GM18873 (cell line): ENCODE measurements around the gene TMEM184B.

Experiments used
- ATAC-seq: cut with Tn5 transposase; IDR thresholded peaks from one replicate; pipeline ENCODE4 v1.9.1; 2021; ENCODE audit warnings: mild to moderate bottlenecking, moderate library complexity, moderate number of reproducible peaks; ENCODE audit not compliant: unreplicated experiment, low FRiP score

TMEM184B gene

GRCh38 chr22:38308791-38309498 is 36.1 kb upstream of the TMEM184B start:
- ATAC-seq = no peak

- ATAC-seq = peak; percentile 51
These were observed 33.0 kb upstream of the TMEM184B start for GRCh38 chr22:38305471-38306448.

- no peak for ATAC-seq
These were observed 31.7 kb upstream of the TMEM184B start for GRCh38 chr22:38304526-38304925.

- no peak for ATAC-seq
These were observed 31.2 kb upstream of the TMEM184B start for GRCh38 chr22:38303974-38304373.

GRCh38 chr22:38302906-38303305 is 30.1 kb upstream of the TMEM184B start:
- ATAC-seq = no peak

GRCh38 chr22:38300946-38301345 is 28.1 kb upstream of the TMEM184B start:
- no peak for ATAC-seq

- no peak for ATAC-seq
These were observed 27.6 kb upstream of the TMEM184B start for GRCh38 chr22:38300197-38300945.

GRCh38 chr22:38299770-38300102 is 26.9 kb upstream of the TMEM184B start:
- no peak for ATAC-seq

GRCh38 chr22:38298312-38299005 is 25.6 kb upstream of the TMEM184B start:
- ATAC-seq = no peak

GRCh38 chr22:38296372-38296771 is 23.6 kb upstream of the TMEM184B start:
- no peak for ATAC-seq

GRCh38 chr22:38295863-38296262 is 23.1 kb upstream of the TMEM184B start:
- ATAC-seq = no peak

- ATAC-seq = no peak
These were observed 22.5 kb upstream of the TMEM184B start for GRCh38 chr22:38295339-38295738.

- no peak for ATAC-seq
These were observed 21.4 kb upstream of the TMEM184B start for GRCh38 chr22:38294193-38294592.

- no peak for ATAC-seq
These were observed 19.9 kb upstream of the TMEM184B start for GRCh38 chr22:38292694-38293093.

- ATAC-seq = no peak
These were observed 18.5 kb upstream of the TMEM184B start for GRCh38 chr22:38291201-38291777.

- no peak for ATAC-seq
These were observed 17.5 kb upstream of the TMEM184B start for GRCh38 chr22:38290347-38290746.

GRCh38 chr22:38289583-38290082 is 16.8 kb upstream of the TMEM184B start:
- no peak for ATAC-seq

- no peak for ATAC-seq
These were observed 14.3 kb upstream of the TMEM184B start for GRCh38 chr22:38286915-38287669.

GRCh38 chr22:38285018-38285417 is 12.2 kb upstream of the TMEM184B start:
- no peak for ATAC-seq
